Thyroid gland (tissue), 4 donors: Measurements from ENCODE around the gene ANKRD13B. TPM values are rescaled to one million over a fixed set of nuclear protein-coding genes. Genes with fewer than 3 reads are reported as not detected.
"Not testable (repeated sequence)": the region's sequence is repeated elsewhere in the genome, so short reads cannot be mapped to it uniquely, and the experiment has no call there.

Experiments used
- DNase-seq, 2 donors: peaks; one replicate each; pipeline ENCODE4 v3.0.0-alpha.2; 2019
- H3K27ac ChIP-seq, 3 donors: fragments of 200-600 bp; sonication (generic); 1 replicate in 2 of 3; 2 replicates in 1 of 3; pipeline ENCODE4 v1.5.1; 2016 to 2019; ENCODE audit warnings: mild to moderate bottlenecking in 1 of 3, moderate library complexity in 1 of 3
- H3K27me3 ChIP-seq: fragments of 200-600 bp; sonication (generic); one replicate; pipeline ENCODE4 v1.5.1; 2019
- H3K36me3 ChIP-seq, 2 donors: fragments of 200-600 bp; sonication (generic); one replicate each; pipeline ENCODE4 v1.5.1; 2016 to 2019
- H3K4me1 ChIP-seq, 2 donors: fragments of 200-600 bp; sonication (generic); one replicate each; pipeline ENCODE4 v1.5.1; 2017 to 2019
- H3K4me3 ChIP-seq, 3 donors: fragments of 200-600 bp; sonication (generic); replicated peaks in 1 of 3; 1 replicate in 2 of 3; 2 replicates in 1 of 3; pipeline ENCODE4 v1.5.1; 2016; ENCODE audit warnings: mild to moderate bottlenecking in 1 of 3
- H3K9me3 ChIP-seq: fragments of 200-600 bp; sonication (generic); one replicate; pipeline ENCODE4 v1.5.1; 2017
- POLR2A ChIP-seq, 2 donors: fragments of 450-650 bp; IDR thresholded peaks; one replicate each; pipeline ENCODE4 v1.6.1; 2017; ENCODE audit warnings: antibody characterized with exemption in 2 of 2, mild to moderate bottlenecking in 2 of 2, moderate library complexity in 1 of 2
- WGBS, 2 donors: methylation state at CpG; one replicate each; pipeline ENCODE4 v1.1.5; 2017; 5-methylcytosine and 5-hydroxymethylcytosine counted together
- intact Hi-C: fragments of 100-400 bp; cut with DNase I; formaldehyde crosslinking; loops from one replicate; pipeline ENCODE4 v1.15.1; 2023
- total RNA-seq, 4 donors: library from RNA; depleted of rRNA; stranded (reverse); fragments of >200 nt; gene quantifications; one replicate each; pipeline ENCODE4 v1.2.3, GENCODE V29; 2016
- TF ChIP-seq, protein P1 (sequence below), 6 experiments: fragments of 200-600 bp in 3 of 6; fragments of 450-650 bp in 3 of 6; sonication (generic) in 3 of 6; IDR thresholded peaks; one replicate each; pipeline ENCODE4 v1.5.1; 2016 to 2019; ENCODE audit warnings: antibody characterized with exemption in 6 of 6, mild to moderate bottlenecking in 2 of 6, inconsistent platforms in 1 of 6, moderate library complexity in 1 of 6

Gene ANKRD13B
- total RNA-seq, 4 donors from 2014 or later: 1.6 to 5.8 (median 3.1) TPM

DNA sequence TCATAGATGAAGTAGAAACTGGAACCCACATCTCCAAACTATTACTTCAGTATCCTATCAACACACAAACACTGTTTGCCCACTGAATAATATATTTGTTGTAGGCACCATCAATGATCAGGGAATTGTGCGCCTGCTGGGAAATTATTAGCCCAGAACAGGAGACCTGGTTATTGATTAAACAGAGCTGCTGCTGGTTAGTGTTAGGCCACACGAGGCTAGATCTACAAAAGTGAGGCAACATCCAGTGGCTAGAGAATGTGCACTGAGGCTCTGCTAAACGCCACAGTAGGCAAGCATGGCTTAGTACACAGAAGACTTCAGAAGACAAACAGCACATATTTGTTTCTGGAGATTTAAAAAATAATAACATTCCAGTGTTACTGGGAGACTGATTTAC lies 37.1 kb upstream of the ANKRD13B start:
- TF ChIP-seq POLR2A (IDR thresholded peaks at IDR 0.05): no peak
- Histone ChIP-seq H3K27me3 (no peaks in the 10 kb centered on the region), H3K9me3 (no peaks in the 10 kb centered on the region), H3K27ac (no peak overlapping the region), H3K4me3 (no peak overlapping the region), H3K36me3 (no peaks in the 10 kb centered on the region), H3K4me1 (peaks cover 6 to 10% of the 10 kb centered on the region in 2 donors)
- 73 to 80% methylated on average over 3 of the region's 3 CpGs for WGBS, 2 donors
- intact Hi-C loops: no loop called here
- no peak for DNase-seq

DNA sequence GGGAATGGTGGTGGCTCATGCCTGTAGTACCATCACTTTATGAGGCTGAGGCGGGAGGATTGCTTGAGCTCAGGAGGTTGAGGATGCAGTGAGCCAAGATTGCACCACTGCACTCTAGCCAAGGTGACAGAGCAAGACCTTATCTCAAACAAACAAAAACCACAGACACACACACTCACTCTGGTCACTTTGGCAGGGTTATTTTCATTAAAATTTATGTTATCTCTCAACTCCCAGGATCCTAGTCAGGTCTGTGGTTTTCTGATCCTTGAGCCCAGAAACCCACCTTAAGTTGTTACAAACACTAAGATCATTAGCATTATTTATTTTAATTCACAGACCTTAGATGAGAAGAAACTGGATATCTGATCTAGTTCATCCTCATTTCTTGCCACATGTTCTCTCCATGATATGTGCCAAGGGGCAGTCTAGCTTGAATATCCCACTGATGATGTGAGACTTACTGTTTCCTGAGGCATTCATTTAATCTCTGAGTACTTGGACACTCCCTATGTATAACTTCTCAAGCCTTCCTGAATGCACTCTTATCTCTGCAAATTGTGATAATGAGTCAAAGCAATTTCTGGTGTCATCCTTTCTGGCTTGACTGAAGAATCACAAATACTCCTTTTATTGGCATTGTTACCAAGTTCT lies 35.7 kb upstream of the ANKRD13B start:
- Histone ChIP-seq H3K4me3 (no peak overlapping the region), H3K4me1 (peaks cover 6 to 10% of the 10 kb centered on the region in 2 donors), H3K27me3 (no peaks in the 10 kb centered on the region), H3K36me3 (peaks cover 0 to 1% of the 10 kb centered on the region in 2 donors), H3K27ac (peak overlapping the region in 1 of 3 donors; percentile 32), H3K9me3 (no peaks in the 10 kb centered on the region)
- 100% methylated on average over 1 of the region's 1 CpG for WGBS, 2 donors
- DNase-seq: no peak
- TF ChIP-seq POLR2A (IDR thresholded peaks at IDR 0.05): no peak
- intact Hi-C loops: no loop called here

DNA sequence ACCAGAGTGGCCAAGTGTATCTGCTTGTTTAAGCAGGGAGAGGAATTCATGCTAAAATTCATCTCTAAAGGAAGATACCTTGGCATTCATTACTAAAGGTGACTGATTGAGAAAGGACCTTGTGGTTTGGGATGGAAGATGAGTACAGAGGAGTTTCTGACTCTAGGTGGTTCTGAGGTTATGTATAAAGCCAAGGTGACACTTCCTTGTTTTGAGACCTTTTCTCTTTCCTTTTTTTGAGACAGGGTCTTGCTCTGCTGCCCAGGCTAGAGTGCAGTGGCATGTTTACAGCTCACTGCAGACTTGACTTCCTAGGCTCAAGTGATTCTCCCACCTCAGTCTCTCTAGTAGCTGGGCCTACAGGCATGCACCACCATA lies 35.2 kb upstream of the ANKRD13B start:
- Histone ChIP-seq H3K27ac (peak overlapping the region in 1 of 3 donors; percentile 32), H3K27me3 (no peaks in the 10 kb centered on the region), H3K36me3 (peaks cover 0 to 4% of the 10 kb centered on the region in 2 donors), H3K4me3 (no peak overlapping the region), H3K4me1 (peaks cover 6 to 10% of the 10 kb centered on the region in 2 donors), H3K9me3 (no peaks in the 10 kb centered on the region)
- intact Hi-C loops: no loop called here
- TF ChIP-seq, protein P1, sequence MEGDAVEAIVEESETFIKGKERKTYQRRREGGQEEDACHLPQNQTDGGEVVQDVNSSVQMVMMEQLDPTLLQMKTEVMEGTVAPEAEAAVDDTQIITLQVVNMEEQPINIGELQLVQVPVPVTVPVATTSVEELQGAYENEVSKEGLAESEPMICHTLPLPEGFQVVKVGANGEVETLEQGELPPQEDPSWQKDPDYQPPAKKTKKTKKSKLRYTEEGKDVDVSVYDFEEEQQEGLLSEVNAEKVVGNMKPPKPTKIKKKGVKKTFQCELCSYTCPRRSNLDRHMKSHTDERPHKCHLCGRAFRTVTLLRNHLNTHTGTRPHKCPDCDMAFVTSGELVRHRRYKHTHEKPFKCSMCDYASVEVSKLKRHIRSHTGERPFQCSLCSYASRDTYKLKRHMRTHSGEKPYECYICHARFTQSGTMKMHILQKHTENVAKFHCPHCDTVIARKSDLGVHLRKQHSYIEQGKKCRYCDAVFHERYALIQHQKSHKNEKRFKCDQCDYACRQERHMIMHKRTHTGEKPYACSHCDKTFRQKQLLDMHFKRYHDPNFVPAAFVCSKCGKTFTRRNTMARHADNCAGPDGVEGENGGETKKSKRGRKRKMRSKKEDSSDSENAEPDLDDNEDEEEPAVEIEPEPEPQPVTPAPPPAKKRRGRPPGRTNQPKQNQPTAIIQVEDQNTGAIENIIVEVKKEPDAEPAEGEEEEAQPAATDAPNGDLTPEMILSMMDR (IDR thresholded peaks at IDR 0.05): no peak
- no peak for TF ChIP-seq POLR2A (IDR thresholded peaks at IDR 0.05)
- no peak for DNase-seq

DNA sequence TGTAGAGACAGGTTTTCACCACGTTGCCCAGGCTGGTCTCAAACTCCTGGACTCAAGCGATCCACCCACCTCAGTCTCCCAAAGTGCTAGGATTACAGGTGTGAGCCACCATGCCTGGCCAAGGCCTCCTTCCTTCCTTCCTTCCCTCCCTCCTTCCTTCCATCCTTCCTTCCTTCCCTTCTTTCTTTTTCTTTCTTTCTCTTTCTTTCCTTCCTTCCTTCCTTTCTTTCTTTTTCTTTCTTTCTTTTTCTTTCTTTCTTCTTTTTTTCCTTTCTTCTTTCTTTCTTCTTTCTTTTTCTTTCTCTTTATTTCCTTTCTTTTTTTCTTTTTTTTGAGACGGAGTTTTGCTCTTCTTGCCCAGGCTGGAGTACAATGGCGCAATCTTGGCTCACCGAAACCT lies 34.8 kb upstream of the ANKRD13B start:
- WGBS, 2 donors: 88 to 93% methylated on average over 5 of the region's 5 CpGs

DNA sequence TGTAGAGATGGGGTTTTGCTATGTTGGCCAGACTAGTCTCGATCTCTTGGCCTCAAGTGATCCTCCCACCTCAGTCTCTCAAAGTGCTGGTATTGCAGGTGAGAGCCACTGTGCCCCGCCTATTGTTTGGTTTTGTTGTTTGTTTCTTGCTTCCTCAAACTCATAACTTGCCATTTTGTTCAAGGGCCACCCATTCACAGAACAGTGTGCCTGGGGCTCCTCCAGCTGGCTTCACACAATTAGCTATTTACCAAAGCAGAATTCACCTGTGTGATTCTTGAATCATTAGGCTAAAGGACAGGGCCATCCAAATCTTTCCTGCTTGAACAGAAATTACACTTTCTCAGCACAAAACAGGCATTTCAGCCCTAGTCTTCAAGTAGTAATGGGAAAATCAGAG lies 33.3 kb upstream of the ANKRD13B start:
- WGBS, 2 donors: 97 to 98% methylated on average over 2 of the region's 2 CpGs
- H3K36me3 ChIP-seq: peaks cover 0 to 4% of the 10 kb centered on the region in 2 donors
- H3K27me3 ChIP-seq: no peaks in the 10 kb centered on the region
- no peak overlapping the region for H3K27ac ChIP-seq
- no peaks in the 10 kb centered on the region for H3K9me3 ChIP-seq
- H3K4me1 ChIP-seq: peaks cover 6 to 11% of the 10 kb centered on the region in 2 donors
- no peak for TF ChIP-seq POLR2A (IDR thresholded peaks at IDR 0.05)
- TF ChIP-seq, protein P1 (IDR thresholded peaks at IDR 0.05): no peak
- no peak for DNase-seq
- intact Hi-C loops: loop anchor here (10.0 kb wide), 1 partner anchor 175 kb away; no protein-coding TSS in a partner anchor
- no peak overlapping the region for H3K4me3 ChIP-seq

More for the DNA sequence above, 34.8 kb upstream of the ANKRD13B start:
- H3K9me3 ChIP-seq, H3K4me1 ChIP-seq, H3K36me3 ChIP-seq, DNase-seq, intact Hi-C loops, H3K27me3 ChIP-seq, H3K4me3 ChIP-seq: not testable (repeated sequence)
- H3K27ac ChIP-seq: peak overlapping the region in 1 of 3 donors; percentile 32

DNA sequence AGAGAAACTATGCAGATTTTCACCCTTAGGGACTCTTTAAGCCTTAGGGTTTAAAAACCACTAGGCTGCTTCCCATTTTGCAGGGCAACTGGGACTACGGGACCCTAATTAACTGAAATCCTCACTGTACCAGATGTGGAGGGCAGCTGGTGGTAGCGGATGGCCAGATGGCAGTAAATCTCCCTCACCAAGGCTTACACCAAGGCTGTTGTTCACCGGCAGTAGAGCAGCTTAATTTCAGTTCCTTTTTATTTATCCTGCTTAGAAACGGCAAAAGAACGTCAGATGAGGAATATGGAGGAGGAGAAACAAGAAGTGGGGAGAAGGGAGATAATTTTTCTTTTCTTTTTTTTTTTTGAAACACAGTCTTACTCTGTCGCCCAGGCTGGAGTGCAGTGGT lies 32.6 kb upstream of the ANKRD13B start:
- Histone ChIP-seq H3K27me3 (no peaks in the 10 kb centered on the region), H3K4me1 (peaks cover 8 to 18% of the 10 kb centered on the region in 2 donors), H3K4me3 (no peak overlapping the region), H3K9me3 (no peaks in the 10 kb centered on the region), H3K36me3 (peaks cover 0 to 4% of the 10 kb centered on the region in 2 donors), H3K27ac (no peak overlapping the region)
- TF ChIP-seq, protein P1 (IDR thresholded peaks at IDR 0.05): no peak
- no peak for TF ChIP-seq POLR2A (IDR thresholded peaks at IDR 0.05)
- no peak for DNase-seq
- WGBS, 2 donors: 91 to 93% methylated on average over 6 of the region's 6 CpGs
- intact Hi-C loops: loop anchor here (10.0 kb wide), 1 partner anchor 176 kb away; no protein-coding TSS in a partner anchor
